HG02571 (cell line): Measurements from ENCODE around the gene PRPSAP2.
"Not testable (repeated sequence)": the region's sequence is repeated elsewhere in the genome, so short reads cannot be mapped to it uniquely, and the experiment has no call there.

Experiments used
- ATAC-seq: cut with Tn5 transposase; IDR thresholded peaks from one replicate; pipeline ENCODE4 v1.9.1; 2021; ENCODE audit warnings: mild to moderate bottlenecking, moderate library complexity; ENCODE audit not compliant: unreplicated experiment

The PRPSAP2 gene

GRCh38 chr17:18888766-18889290 is 30.9 kb downstream of the PRPSAP2 start:
- ATAC-seq: no peak

- ATAC-seq: no peak
Observed at GRCh38 chr17:18889658-18890057, 31.7 kb downstream of the PRPSAP2 start.

- no peak for ATAC-seq
Observed at GRCh38 chr17:18891541-18891940, 33.6 kb downstream of the PRPSAP2 start.

- no peak for ATAC-seq
Observed at GRCh38 chr17:18896146-18896545, 38.2 kb downstream of the PRPSAP2 start.

GRCh38 chr17:18896947-18897346 is 39.0 kb downstream of the PRPSAP2 start:
- no peak for ATAC-seq

GRCh38 chr17:18904482-18904881 is 46.6 kb downstream of the PRPSAP2 start:
- ATAC-seq: no peak

- no peak for ATAC-seq
Observed at GRCh38 chr17:18905226-18905625, 47.3 kb downstream of the PRPSAP2 start.

- no peak for ATAC-seq
Observed at GRCh38 chr17:18910326-18910725, 52.4 kb downstream of the PRPSAP2 start.

- ATAC-seq: no peak
Observed at GRCh38 chr17:18910881-18911280, 53.0 kb downstream of the PRPSAP2 start.

- no peak for ATAC-seq
Observed at GRCh38 chr17:18916816-18917500, 59.0 kb downstream of the PRPSAP2 start.

- no peak for ATAC-seq
Observed at GRCh38 chr17:18917506-18918032, 59.6 kb downstream of the PRPSAP2 start.

GRCh38 chr17:18919963-18920362 is 62.0 kb downstream of the PRPSAP2 start:
- ATAC-seq: no peak

- no peak for ATAC-seq
Observed at GRCh38 chr17:18920911-18921441, 63.0 kb downstream of the PRPSAP2 start.

- ATAC-seq: no peak
Observed at GRCh38 chr17:18921485-18921884, 63.6 kb downstream of the PRPSAP2 start.

- no peak for ATAC-seq
Observed at GRCh38 chr17:18921912-18922451, 64.1 kb downstream of the PRPSAP2 start.

- not testable (repeated sequence) for ATAC-seq
Observed at GRCh38 chr17:18922596-18922995, 64.7 kb downstream of the PRPSAP2 start.

- no peak for ATAC-seq
Observed at GRCh38 chr17:18925187-18925586, 67.3 kb downstream of the PRPSAP2 start.

GRCh38 chr17:18928628-18929125 is 70.7 kb downstream of the PRPSAP2 start:
- ATAC-seq: no peak

GRCh38 chr17:18932360-18933055 is 74.6 kb downstream of the PRPSAP2 start:
- no peak for ATAC-seq

GRCh38 chr17:18933102-18934058 is 75.4 kb downstream of the PRPSAP2 start:
- no peak for ATAC-seq
